Activated CD8-positive, alpha-beta T cell treated with anti-CD3 and anti-CD28 coated beads for 36 hours (primary cell): Measurements from ENCODE around the gene GJC2. TPM values are rescaled to one million over a fixed set of nuclear protein-coding genes. Genes with fewer than 3 reads are reported as not detected.

Experiments
- ATAC-seq: fragments of 200-7000 bp; cut with Tn5 transposase; one replicate; pipeline ENCODE4 v1.10.0; 2021; ENCODE audit warnings: mild to moderate bottlenecking, moderate library complexity
- CTCF ChIA-PET: fragments of 350-600 bp; sonication (Branson Sonifier 250); formaldehyde crosslinking; loops from one replicate; lab custom pipeline; 2021; ENCODE audit warnings: antibody characterized with exemption; lab: Charles Lee
- POLR2A ChIA-PET: fragments of 350-600 bp; sonication (Branson Sonifier 250); formaldehyde crosslinking; loops from one replicate; lab custom pipeline; 2021; ENCODE audit warnings: antibody characterized with exemption; lab: Charles Lee
- DNase-seq: peaks from one replicate; pipeline ENCODE4 v3.0.0-alpha.2; 2020
- H3K27ac Mint-ChIP-seq: one replicate; pipeline ENCODE4 v1.8.0; 2021; ENCODE audit warnings: mild to moderate bottlenecking, mixed read lengths
- H3K27me3 Mint-ChIP-seq: one replicate; pipeline ENCODE4 v1.8.0; 2021; ENCODE audit warnings: mixed read lengths
- H3K36me3 Mint-ChIP-seq: one replicate; pipeline ENCODE4 v1.8.0; 2021; ENCODE audit warnings: low read depth, mixed read lengths
- H3K4me1 Mint-ChIP-seq: one replicate; pipeline ENCODE4 v1.8.0; 2021; ENCODE audit warnings: low read depth, mixed read lengths
- H3K4me3 Mint-ChIP-seq: one replicate; pipeline ENCODE4 v1.8.0; 2021; ENCODE audit warnings: mild to moderate bottlenecking, moderate library complexity, mixed read lengths
- H3K9me3 Mint-ChIP-seq: one replicate; pipeline ENCODE4 v1.8.0; 2021; ENCODE audit warnings: mixed read lengths
- CTCF ChIP-seq: fragments of 200-600 bp; IDR thresholded peaks from one replicate; pipeline ENCODE4 v1.8.0; 2022; ENCODE audit warnings: antibody characterized with exemption, mild to moderate bottlenecking
- intact Hi-C: fragments of 100-400 bp; cut with micrococcal nuclease; formaldehyde crosslinking; loops from one replicate; pipeline ENCODE4 v1.10.0; 2022
- total RNA-seq, 2 experiments: library from RNA; stranded (reverse); gene quantifications; one replicate each; pipeline ENCODE4 v1.2.3, GENCODE V29; 2021

Gene GJC2
- total RNA-seq, 2 experiments from 2014 or later = 3.4 to 3.5 TPM

GRCh38 chr1:228131766-228132165, 18.0 kb upstream of the GJC2 start:
- ChIA-PET POLR2A (interaction anchor here (0.6 kb wide), 1 partner anchor 38 kb away, joined by 3 read pairs; no protein-coding TSS in a partner anchor), CTCF (interaction anchor here (1.0 to 4.5 kb wide), 9 partner anchors 11 to 252 kb away, joined by 3 to 51 read pairs (median 7); partner anchors contain the start of genes IBA57 and MRPL55)
- Mint-ChIP-seq H3K36me3 (no peaks in the 10 kb centered on the region), H3K9me3 (no peaks in the 10 kb centered on the region), H3K27me3 (peaks cover 6% of the 10 kb centered on the region), H3K27ac (no peak overlapping the region), H3K4me1 (peaks cover 9% of the 10 kb centered on the region), H3K4me3 (no peak overlapping the region)
- no peak for TF ChIP-seq CTCF
- ATAC-seq (no peak), DNase-seq (no peak)
- intact Hi-C loops = no loop called here

GRCh38 chr1:228134591-228134990, 15.1 kb upstream of the GJC2 start:
- Mint-ChIP-seq H3K4me3 (no peak overlapping the region), H3K9me3 (no peaks in the 10 kb centered on the region), H3K4me1 (peaks cover 14% of the 10 kb centered on the region), H3K27ac (no peak overlapping the region), H3K27me3 (peaks cover 4% of the 10 kb centered on the region), H3K36me3 (no peaks in the 10 kb centered on the region)
- POLR2A ChIA-PET = interaction anchor here (1.7 kb wide), 1 partner anchor 35 kb away, joined by 3 read pairs; no protein-coding TSS in a partner anchor
- DNase-seq (no peak), ATAC-seq (no peak)
- no peak for TF ChIP-seq CTCF
- intact Hi-C loops = no loop called here
- CTCF ChIA-PET = interaction anchor here (1.3 to 1.5 kb wide), 2 partner anchors 31 to 380 kb away, joined by 4 read pairs; no protein-coding TSS in a partner anchor

GRCh38 chr1:228136901-228137300, 12.8 kb upstream of the GJC2 start:
- peaks cover 13% of the 10 kb centered on the region for H3K4me1 Mint-ChIP-seq
- ChIA-PET CTCF (interaction anchor here (0.6 to 7.4 kb wide), 3 partner anchors 29 to 104 kb away, joined by 3 to 44 read pairs (median 3); partner anchors contain the start of gene IBA57), POLR2A (interaction anchor here (0.6 to 0.8 kb wide), 3 partner anchors 12 to 278 kb away, joined by 3 read pairs; no protein-coding TSS in a partner anchor)
- peaks cover 14% of the 10 kb centered on the region for H3K36me3 Mint-ChIP-seq
- DNase-seq (no peak), ATAC-seq (no peak)
- no peak for TF ChIP-seq CTCF
- no peak overlapping the region for H3K4me3 Mint-ChIP-seq
- H3K9me3 Mint-ChIP-seq = no peaks in the 10 kb centered on the region
- intact Hi-C loops = no loop called here
- H3K27me3 Mint-ChIP-seq = no peaks in the 10 kb centered on the region
- H3K27ac Mint-ChIP-seq = peak overlapping the region; percentile 35

- ChIA-PET POLR2A (interaction anchor here (1.4 to 5.7 kb wide), 2 partner anchors 25 to 55 kb away, joined by 3 to 59 read pairs; partner anchors contain the start of gene IBA57), CTCF (interaction anchor here (1.3 to 7.4 kb wide), 2 partner anchors 9 to 26 kb away, joined by 4 to 44 read pairs; partner anchors contain the start of gene IBA57)
- Mint-ChIP-seq H3K27ac (peak overlapping the region; percentile 99), H3K27me3 (no peaks in the 10 kb centered on the region), H3K4me1 (peaks cover 38% of the 10 kb centered on the region), H3K9me3 (no peaks in the 10 kb centered on the region), H3K4me3 (peak overlapping the region; percentile 99), H3K36me3 (peaks cover 35% of the 10 kb centered on the region)
- no peak for TF ChIP-seq CTCF
- DNase-seq (no peak), ATAC-seq (no peak)
- intact Hi-C loops = loop anchor here (1.0 kb wide), 1 partner anchor 27 kb away; no protein-coding TSS in a partner anchor
Observed at GRCh38 chr1:228139406-228139930, 10.3 kb upstream of the GJC2 start.
